Measurements from ENCODE around the gene LNX1. TPM values are rescaled to one million over a fixed set of nuclear protein-coding genes. Genes with fewer than 3 reads are reported as not detected.

LNX1 gene
- polyA plus RNA-seq, 3 donors from 2014 or later = 0.06 to 0.18 (median 0.12) TPM

- Mint-ChIP-seq H3K36me3 (no peaks in the 10 kb centered on the region), H3K27me3 (ENCODE audit: low read depth in 3 of 3) (peaks cover 0 to 3% (median 2%) of the 10 kb centered on the region in 3 donors), H3K9me3 (peaks cover 0 to 8% (median 0%) of the 10 kb centered on the region in 6 donors), H3K27ac (no peak overlapping the region), H3K4me1 (no peaks in the 10 kb centered on the region), H3K4me3 (no peak overlapping the region)
- DNase-seq = no peak
These were observed 25.9 kb upstream of the LNX1 start for GRCh38 chr4:53617101-53617680.

GRCh38 chr4:53616219-53616618, 24.9 kb upstream of the LNX1 start:
- no peak for DNase-seq
- Mint-ChIP-seq H3K4me1 (no peaks in the 10 kb centered on the region), H3K36me3 (no peaks in the 10 kb centered on the region), H3K27ac (no peak overlapping the region), H3K27me3 (ENCODE audit: low read depth in 3 of 3) (peaks cover 0 to 3% (median 2%) of the 10 kb centered on the region in 3 donors), H3K9me3 (peaks cover 0 to 8% (median 0%) of the 10 kb centered on the region in 6 donors), H3K4me3 (no peak overlapping the region)

- no peak for DNase-seq
- H3K27ac Mint-ChIP-seq = no peak overlapping the region
- H3K4me1 Mint-ChIP-seq = no peaks in the 10 kb centered on the region
- H3K4me3 Mint-ChIP-seq = no peak overlapping the region
- H3K27me3 Mint-ChIP-seq (ENCODE audit: low read depth in 3 of 3) = peaks cover 0 to 3% (median 2%) of the 10 kb centered on the region in 3 donors
- peaks cover 0 to 8% (median 0%) of the 10 kb centered on the region in 6 donors for H3K9me3 Mint-ChIP-seq
- H3K36me3 Mint-ChIP-seq = no peaks in the 10 kb centered on the region
These were observed 23.3 kb upstream of the LNX1 start for GRCh38 chr4:53614591-53614990.

- no peak for DNase-seq
- Mint-ChIP-seq H3K4me3 (no peak overlapping the region), H3K4me1 (no peaks in the 10 kb centered on the region), H3K9me3 (peaks cover 0 to 8% (median 0%) of the 10 kb centered on the region in 6 donors), H3K36me3 (no peaks in the 10 kb centered on the region), H3K27me3 (ENCODE audit: low read depth in 3 of 3) (peaks cover 0 to 2% (median 0%) of the 10 kb centered on the region in 3 donors), H3K27ac (no peak overlapping the region)
These were observed 22.1 kb upstream of the LNX1 start for GRCh38 chr4:53613428-53613827.

- Mint-ChIP-seq H3K4me3 (no peak overlapping the region), H3K27ac (no peak overlapping the region), H3K36me3 (no peaks in the 10 kb centered on the region), H3K4me1 (no peaks in the 10 kb centered on the region), H3K27me3 (ENCODE audit: low read depth in 3 of 3) (peaks cover 0 to 2% (median 0%) of the 10 kb centered on the region in 3 donors), H3K9me3 (peaks cover 0 to 6% (median 3%) of the 10 kb centered on the region in 6 donors)
- no peak for DNase-seq
These were observed 17.4 kb upstream of the LNX1 start for GRCh38 chr4:53608649-53609048.

- no peak for DNase-seq
- no peaks in the 10 kb centered on the region for H3K36me3 Mint-ChIP-seq
- no peak overlapping the region for H3K27ac Mint-ChIP-seq
- H3K27me3 Mint-ChIP-seq (ENCODE audit: low read depth in 3 of 3) = peaks cover 0 to 2% (median 0%) of the 10 kb centered on the region in 3 donors
- no peaks in the 10 kb centered on the region for H3K4me1 Mint-ChIP-seq
- H3K4me3 Mint-ChIP-seq = no peak overlapping the region
- peaks cover 0 to 5% (median 3%) of the 10 kb centered on the region in 6 donors for H3K9me3 Mint-ChIP-seq
These were observed 17.0 kb upstream of the LNX1 start for GRCh38 chr4:53608242-53608641.

- Mint-ChIP-seq H3K4me3 (no peak overlapping the region), H3K9me3 (peaks cover 0 to 5% (median 3%) of the 10 kb centered on the region in 6 donors), H3K36me3 (no peaks in the 10 kb centered on the region), H3K4me1 (no peaks in the 10 kb centered on the region), H3K27ac (no peak overlapping the region), H3K27me3 (ENCODE audit: low read depth in 3 of 3) (peaks cover 0 to 4% (median 0%) of the 10 kb centered on the region in 3 donors)
- no peak for DNase-seq
These were observed 14.5 kb upstream of the LNX1 start for GRCh38 chr4:53605783-53606182.

GRCh38 chr4:53602390-53602789, 11.1 kb upstream of the LNX1 start:
- Mint-ChIP-seq H3K27ac (no peak overlapping the region), H3K4me3 (no peak overlapping the region), H3K36me3 (no peaks in the 10 kb centered on the region), H3K4me1 (no peaks in the 10 kb centered on the region), H3K9me3 (peaks cover 0 to 4% (median 2%) of the 10 kb centered on the region in 6 donors), H3K27me3 (ENCODE audit: low read depth in 3 of 3) (peaks cover 0 to 2% (median 2%) of the 10 kb centered on the region in 3 donors)
- DNase-seq = no peak

GRCh38 chr4:53601251-53601764, 10.0 kb upstream of the LNX1 start:
- DNase-seq = no peak
- no peaks in the 10 kb centered on the region for H3K36me3 Mint-ChIP-seq
- peaks cover 0 to 4% (median 3%) of the 10 kb centered on the region in 6 donors for H3K9me3 Mint-ChIP-seq
- no peak overlapping the region for H3K4me3 Mint-ChIP-seq
- H3K4me1 Mint-ChIP-seq = no peaks in the 10 kb centered on the region
- no peak overlapping the region for H3K27ac Mint-ChIP-seq
- H3K27me3 Mint-ChIP-seq (ENCODE audit: low read depth in 3 of 3) = peaks cover 0 to 2% (median 2%) of the 10 kb centered on the region in 3 donors

GRCh38 chr4:53599632-53600031, 8.3 kb upstream of the LNX1 start:
- no peaks in the 10 kb centered on the region for H3K36me3 Mint-ChIP-seq
- H3K27me3 Mint-ChIP-seq (ENCODE audit: low read depth in 3 of 3) = peaks cover 0 to 2% (median 2%) of the 10 kb centered on the region in 3 donors
- H3K27ac Mint-ChIP-seq = no peak overlapping the region
- H3K4me3 Mint-ChIP-seq = no peak overlapping the region
- no peaks in the 10 kb centered on the region for H3K4me1 Mint-ChIP-seq
- H3K9me3 Mint-ChIP-seq = peaks cover 0 to 7% (median under 1%) of the 10 kb centered on the region in 6 donors
- no peak for DNase-seq

- no peak for DNase-seq
- Mint-ChIP-seq H3K9me3 (peaks cover 0 to 7% (median 0%) of the 10 kb centered on the region in 6 donors), H3K4me1 (no peaks in the 10 kb centered on the region), H3K36me3 (no peaks in the 10 kb centered on the region), H3K27me3 (ENCODE audit: low read depth in 3 of 3) (peaks cover 0 to 2% (median 2%) of the 10 kb centered on the region in 3 donors), H3K27ac (no peak overlapping the region), H3K4me3 (no peak overlapping the region)
These were observed 7.6 kb upstream of the LNX1 start for GRCh38 chr4:53598901-53599300.

GRCh38 chr4:53598483-53598882, 7.2 kb upstream of the LNX1 start:
- H3K4me1 Mint-ChIP-seq = no peaks in the 10 kb centered on the region
- H3K36me3 Mint-ChIP-seq = no peaks in the 10 kb centered on the region
- peaks cover 0 to 7% (median 0%) of the 10 kb centered on the region in 6 donors for H3K9me3 Mint-ChIP-seq
- no peak overlapping the region for H3K27ac Mint-ChIP-seq
- no peak for DNase-seq
- H3K4me3 Mint-ChIP-seq = no peak overlapping the region
- H3K27me3 Mint-ChIP-seq (ENCODE audit: low read depth in 3 of 3) = peaks cover 0 to 2% (median 2%) of the 10 kb centered on the region in 3 donors

GRCh38 chr4:53596901-53597300, 5.6 kb upstream of the LNX1 start:
- H3K36me3 Mint-ChIP-seq = no peaks in the 10 kb centered on the region
- H3K4me3 Mint-ChIP-seq = no peak overlapping the region
- DNase-seq = no peak
- no peak overlapping the region for H3K27ac Mint-ChIP-seq
- peaks cover 0 to 2% of the 10 kb centered on the region in 2 donors for H3K4me1 Mint-ChIP-seq
- H3K27me3 Mint-ChIP-seq (ENCODE audit: low read depth in 3 of 3) = peaks cover 2 to 5% (median 5%) of the 10 kb centered on the region in 3 donors
- H3K9me3 Mint-ChIP-seq = peaks cover 0 to 4% (median 0%) of the 10 kb centered on the region in 6 donors

GRCh38 chr4:53595834-53596233, 4.5 kb upstream of the LNX1 start:
- H3K36me3 Mint-ChIP-seq = no peaks in the 10 kb centered on the region
- peaks cover 0 to 4% (median 0%) of the 10 kb centered on the region in 6 donors for H3K9me3 Mint-ChIP-seq
- no peak overlapping the region for H3K27ac Mint-ChIP-seq
- no peak for DNase-seq
- H3K27me3 Mint-ChIP-seq (ENCODE audit: low read depth in 3 of 3) = peaks cover 6 to 12% (median 7%) of the 10 kb centered on the region in 3 donors
- no peak overlapping the region for H3K4me3 Mint-ChIP-seq
- H3K4me1 Mint-ChIP-seq = peaks cover 3 to 12% of the 10 kb centered on the region in 2 donors

Measured in immature natural killer cell (primary cell).